HepG2 (cell line): ENCODE results near the gene SALL4. TPM values are rescaled to one million over a fixed set of nuclear protein-coding genes. Genes with fewer than 3 reads are reported as not detected.

Source experiments
- ARHGAP35 ChIP-seq: sonication (generic); formaldehyde crosslinking; IDR thresholded peaks from 2 replicates; pipeline ENCODE4 v1.9.0; 2022; ENCODE audit warnings: mild to moderate bottlenecking, inconsistent platforms, moderate library complexity, missing genetic modification reagents, borderline replicate concordance
- CREB3 ChIP-seq: sonication (generic); formaldehyde crosslinking; IDR thresholded peaks from 2 replicates; pipeline ENCODE4 v1.5.0; 2020; ENCODE audit warnings: missing genetic modification reagents
- HMGA1 ChIP-seq: sonication (generic); formaldehyde crosslinking; conservative IDR thresholded peaks from 2 replicates; pipeline ENCODE4 v1.4.0; 2020; ENCODE audit warnings: missing genetic modification reagents
- IRF9 ChIP-seq: sonication (generic); formaldehyde crosslinking; IDR thresholded peaks from 2 replicates; pipeline ENCODE4 v1.8.0; 2022; ENCODE audit warnings: missing genetic modification reagents, mild to moderate bottlenecking, borderline replicate concordance
- JDP2 ChIP-seq: sonication (generic); formaldehyde crosslinking; IDR thresholded peaks from 2 replicates; pipeline ENCODE4 v1.8.1; 2022; ENCODE audit warnings: missing genetic modification reagents, borderline replicate concordance
- NAIF1 ChIP-seq: sonication (generic); formaldehyde crosslinking; IDR thresholded peaks from 2 replicates; pipeline ENCODE4 v1.5.0; 2020; ENCODE audit warnings: mild to moderate bottlenecking, missing genetic modification reagents, borderline replicate concordance
- NFYB ChIP-seq: sonication (generic); formaldehyde crosslinking; IDR thresholded peaks from 2 replicates; pipeline ENCODE4 v1.4.0; 2020; ENCODE audit warnings: missing genetic modification reagents
- PRMT3 ChIP-seq: sonication (generic); formaldehyde crosslinking; IDR thresholded peaks from 2 replicates; pipeline ENCODE4 v1.8.1; 2022; ENCODE audit warnings: low read depth, mild to moderate bottlenecking, moderate library complexity, missing genetic modification reagents, borderline replicate concordance
- RFX3 ChIP-seq: IDR thresholded peaks from 2 replicates; pipeline ENCODE4 v1.6.1; 2016; ENCODE audit warnings: missing biosample characterization, missing genetic modification reagents
- SETDB1 ChIP-seq: sonication (generic); formaldehyde crosslinking; IDR thresholded peaks from 2 replicates; pipeline ENCODE4 v1.5.1; 2020; ENCODE audit warnings: missing genetic modification reagents, mild to moderate bottlenecking, borderline replicate concordance
- SMAD3 ChIP-seq: sonication (generic); formaldehyde crosslinking; IDR thresholded peaks from 2 replicates; pipeline ENCODE4 v1.4.0; 2020; ENCODE audit warnings: missing genetic modification reagents
- SMAD9 ChIP-seq: sonication (generic); formaldehyde crosslinking; IDR thresholded peaks from 2 replicates; pipeline ENCODE4 v1.5.1; 2020; ENCODE audit warnings: mild to moderate bottlenecking, missing genetic modification reagents
- SP2 ChIP-seq: sonication (generic); formaldehyde crosslinking; IDR thresholded peaks from 2 replicates; pipeline ENCODE4 v1.5.1; 2020; ENCODE audit warnings: mild to moderate bottlenecking, missing genetic modification reagents
- TRIM24 ChIP-seq: sonication (generic); formaldehyde crosslinking; IDR thresholded peaks from 2 replicates; pipeline ENCODE4 v1.8.0; 2022; ENCODE audit warnings: mild to moderate bottlenecking, missing genetic modification reagents
- ZNF101 ChIP-seq: sonication (generic); formaldehyde crosslinking; IDR thresholded peaks from 2 replicates; pipeline ENCODE4 v1.4.0; 2020; ENCODE audit warnings: mild to moderate bottlenecking, low read depth, missing genetic modification reagents, borderline replicate concordance
- ZNF251 ChIP-seq: sonication (generic); formaldehyde crosslinking; IDR thresholded peaks from 2 replicates; pipeline ENCODE4 v1.9.0; 2021; ENCODE audit warnings: mild to moderate bottlenecking, missing genetic modification reagents
- ZNF292 ChIP-seq: sonication (generic); formaldehyde crosslinking; IDR thresholded peaks from 2 replicates; pipeline ENCODE4 v1.8.1; 2022; ENCODE audit warnings: mild to moderate bottlenecking, low read depth, missing genetic modification reagents, borderline replicate concordance
- polyA plus RNA-seq, 8 experiments: library from polyadenylated mRNA; depleted of rRNA in 3 of 8; stranded (reverse) in 7 of 8; unstranded in 1 of 8; fragments of >200 nt; fragmentation: Illumina TruSeq in 4 of 8; extraction: Trizol in 4 of 8; gene quantifications; 2 replicates each; pipeline versions ENCODE4 v1.2.1 to v1.2.3, GENCODE V29; 2011 to 2016; ENCODE audit warnings: low read depth in 4 of 8, missing spikeins in 1 of 8, mixed read lengths in 1 of 8; ENCODE audit not compliant: insufficient read depth in 1 of 8
- total RNA-seq, 5 experiments: library from RNA; depleted of rRNA; stranded (reverse); fragments of >200 nt; fragmentation: Illumina TruSeq; extraction: Trizol; gene quantifications; 2 replicates each; pipeline ENCODE4 v1.2.3, GENCODE V29; 2016; ENCODE audit warnings: low read depth in 1 of 5
- TF ChIP-seq, protein P1 (sequence below): sonication (generic); formaldehyde crosslinking; IDR thresholded peaks from 2 replicates; pipeline ENCODE4 v1.4.0; 2020; ENCODE audit warnings: low read depth, missing genetic modification reagents
- TF ChIP-seq, protein P2 (sequence below): sonication (generic); formaldehyde crosslinking; IDR thresholded peaks from 2 replicates; pipeline ENCODE4 v1.4.0; 2020; ENCODE audit warnings: missing genetic modification reagents, borderline replicate concordance
- TF ChIP-seq, protein P3 (sequence below): sonication (generic); formaldehyde crosslinking; IDR thresholded peaks from 2 replicates; pipeline ENCODE4 v1.8.1; 2023; ENCODE audit warnings: mild to moderate bottlenecking, moderate library complexity, missing genetic modification reagents

The SALL4 gene
- total and polyA plus RNA-seq, 2 of the 13 experiments (the other 11 are each of a cell fraction or from before 2014, with no cell fraction given), result 0.33 to 1.8 TPM

- TF ChIP-seq, protein P1, sequence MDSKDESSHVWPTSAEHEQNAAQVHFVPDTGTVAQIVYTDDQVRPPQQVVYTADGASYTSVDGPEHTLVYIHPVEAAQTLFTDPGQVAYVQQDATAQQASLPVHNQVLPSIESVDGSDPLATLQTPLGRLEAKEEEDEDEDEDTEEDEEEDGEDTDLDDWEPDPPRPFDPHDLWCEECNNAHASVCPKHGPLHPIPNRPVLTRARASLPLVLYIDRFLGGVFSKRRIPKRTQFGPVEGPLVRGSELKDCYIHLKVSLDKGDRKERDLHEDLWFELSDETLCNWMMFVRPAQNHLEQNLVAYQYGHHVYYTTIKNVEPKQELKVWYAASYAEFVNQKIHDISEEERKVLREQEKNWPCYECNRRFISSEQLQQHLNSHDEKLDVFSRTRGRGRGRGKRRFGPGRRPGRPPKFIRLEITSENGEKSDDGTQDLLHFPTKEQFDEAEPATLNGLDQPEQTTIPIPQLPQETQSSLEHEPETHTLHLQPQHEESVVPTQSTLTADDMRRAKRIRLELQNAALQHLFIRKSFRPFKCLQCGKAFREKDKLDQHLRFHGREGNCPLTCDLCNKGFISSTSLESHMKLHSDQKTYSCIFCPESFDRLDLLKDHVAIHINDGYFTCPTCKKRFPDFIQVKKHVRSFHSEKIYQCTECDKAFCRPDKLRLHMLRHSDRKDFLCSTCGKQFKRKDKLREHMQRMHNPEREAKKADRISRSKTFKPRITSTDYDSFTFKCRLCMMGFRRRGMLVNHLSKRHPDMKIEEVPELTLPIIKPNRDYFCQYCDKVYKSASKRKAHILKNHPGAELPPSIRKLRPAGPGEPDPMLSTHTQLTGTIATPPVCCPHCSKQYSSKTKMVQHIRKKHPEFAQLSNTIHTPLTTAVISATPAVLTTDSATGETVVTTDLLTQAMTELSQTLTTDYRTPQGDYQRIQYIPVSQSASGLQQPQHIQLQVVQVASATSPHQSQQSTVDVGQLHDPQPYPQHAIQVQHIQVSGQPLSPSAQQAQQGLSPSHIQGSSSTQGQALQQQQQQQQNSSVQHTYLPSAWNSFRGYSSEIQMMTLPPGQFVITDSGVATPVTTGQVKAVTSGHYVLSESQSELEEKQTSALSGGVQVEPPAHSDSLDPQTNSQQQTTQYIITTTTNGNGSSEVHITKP, result no peak
- TF ChIP-seq ZNF292, result peak; percentile 43; the same call in 1 of the 2 replicates
- no peak for TF ChIP-seq ZNF251
- peak; percentile 87; the same call in 1 of the 2 replicates for TF ChIP-seq TRIM24 (CRISPR knock-in tag)
- no peak for TF ChIP-seq NFYB
- no peak for TF ChIP-seq JDP2 (CRISPR knock-in tag)
- no peak for TF ChIP-seq ZNF101
- no peak for TF ChIP-seq PRMT3 (CRISPR knock-in tag)
- no peak for TF ChIP-seq SMAD9 (CRISPR knock-in tag)
- no peak for TF ChIP-seq SETDB1 (CRISPR knock-in tag)
- TF ChIP-seq NAIF1, result no peak
- no peak for TF ChIP-seq HMGA1 (CRISPR knock-in tag)
- TF ChIP-seq, protein P2, sequence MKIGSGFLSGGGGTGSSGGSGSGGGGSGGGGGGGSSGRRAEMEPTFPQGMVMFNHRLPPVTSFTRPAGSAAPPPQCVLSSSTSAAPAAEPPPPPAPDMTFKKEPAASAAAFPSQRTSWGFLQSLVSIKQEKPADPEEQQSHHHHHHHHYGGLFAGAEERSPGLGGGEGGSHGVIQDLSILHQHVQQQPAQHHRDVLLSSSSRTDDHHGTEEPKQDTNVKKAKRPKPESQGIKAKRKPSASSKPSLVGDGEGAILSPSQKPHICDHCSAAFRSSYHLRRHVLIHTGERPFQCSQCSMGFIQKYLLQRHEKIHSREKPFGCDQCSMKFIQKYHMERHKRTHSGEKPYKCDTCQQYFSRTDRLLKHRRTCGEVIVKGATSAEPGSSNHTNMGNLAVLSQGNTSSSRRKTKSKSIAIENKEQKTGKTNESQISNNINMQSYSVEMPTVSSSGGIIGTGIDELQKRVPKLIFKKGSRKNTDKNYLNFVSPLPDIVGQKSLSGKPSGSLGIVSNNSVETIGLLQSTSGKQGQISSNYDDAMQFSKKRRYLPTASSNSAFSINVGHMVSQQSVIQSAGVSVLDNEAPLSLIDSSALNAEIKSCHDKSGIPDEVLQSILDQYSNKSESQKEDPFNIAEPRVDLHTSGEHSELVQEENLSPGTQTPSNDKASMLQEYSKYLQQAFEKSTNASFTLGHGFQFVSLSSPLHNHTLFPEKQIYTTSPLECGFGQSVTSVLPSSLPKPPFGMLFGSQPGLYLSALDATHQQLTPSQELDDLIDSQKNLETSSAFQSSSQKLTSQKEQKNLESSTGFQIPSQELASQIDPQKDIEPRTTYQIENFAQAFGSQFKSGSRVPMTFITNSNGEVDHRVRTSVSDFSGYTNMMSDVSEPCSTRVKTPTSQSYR (CRISPR knock-in tag), result peak; percentile 59; the same call in 1 of the 2 replicates
- TF ChIP-seq IRF9 (CRISPR knock-in tag), result no peak
- TF ChIP-seq SMAD3 (CRISPR knock-in tag), result peak; percentile 83; the same call in 1 of the 2 replicates
- no peak for TF ChIP-seq ARHGAP35
- no peak for TF ChIP-seq RFX3
- no peak for TF ChIP-seq CREB3
- TF ChIP-seq SP2 (CRISPR knock-in tag), result no peak
- TF ChIP-seq, protein P3, sequence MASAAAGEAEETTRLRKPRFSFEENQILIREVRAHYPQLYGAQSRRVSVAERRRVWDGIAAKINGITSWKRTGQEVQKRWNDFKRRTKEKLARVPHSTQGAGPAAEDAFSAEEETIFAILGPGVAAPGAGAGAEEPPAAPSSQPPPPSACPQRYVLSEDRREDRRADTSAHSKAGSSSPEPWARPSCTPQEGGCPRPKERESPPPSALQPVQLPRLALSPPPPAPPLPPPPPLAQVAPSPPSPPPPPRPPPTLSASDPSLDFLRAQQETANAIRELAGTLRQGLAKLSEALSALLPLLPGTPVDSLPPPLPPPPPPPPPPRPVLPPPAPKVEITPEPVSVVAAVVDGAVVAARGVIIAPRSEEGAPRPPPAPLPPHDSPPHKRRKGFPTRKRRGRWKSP (CRISPR knock-in tag), result no peak
Observed at GRCh38 chr20:51811042-51811355, 8.7 kb upstream of the SALL4 start (continued).
